D721Med (cell line): ENCODE results near the gene SMIM33.
"Not testable (repeated sequence)": the region's sequence is repeated elsewhere in the genome, so short reads cannot be mapped to it uniquely, and the experiment has no call there.

Source experiments
- DNase-seq: peaks from one replicate; pipeline ENCODE4 v3.0.0; 2011; ENCODE audit warnings: low spot score; ENCODE audit not compliant: insufficient read length
- FAIRE-seq: peaks from 2 replicates; lab custom pipeline; 2011; peaks lifted over from hg19 to GRCh38; lab: Jason Lieb, UNC
- TF ChIP-seq, protein P1 (sequence below): IDR thresholded peaks from 2 replicates; pipeline ENCODE4 v1.5.1; 2012; ENCODE audit warnings: mild to moderate bottlenecking, control low read depth; ENCODE audit not compliant: insufficient read depth; ENCODE audit errors: missing control alignments

SMIM33 gene

GRCh38 chr5:139481122-139481533 lies 10.3 kb downstream of the SMIM33 start:
- TF ChIP-seq, protein P1, sequence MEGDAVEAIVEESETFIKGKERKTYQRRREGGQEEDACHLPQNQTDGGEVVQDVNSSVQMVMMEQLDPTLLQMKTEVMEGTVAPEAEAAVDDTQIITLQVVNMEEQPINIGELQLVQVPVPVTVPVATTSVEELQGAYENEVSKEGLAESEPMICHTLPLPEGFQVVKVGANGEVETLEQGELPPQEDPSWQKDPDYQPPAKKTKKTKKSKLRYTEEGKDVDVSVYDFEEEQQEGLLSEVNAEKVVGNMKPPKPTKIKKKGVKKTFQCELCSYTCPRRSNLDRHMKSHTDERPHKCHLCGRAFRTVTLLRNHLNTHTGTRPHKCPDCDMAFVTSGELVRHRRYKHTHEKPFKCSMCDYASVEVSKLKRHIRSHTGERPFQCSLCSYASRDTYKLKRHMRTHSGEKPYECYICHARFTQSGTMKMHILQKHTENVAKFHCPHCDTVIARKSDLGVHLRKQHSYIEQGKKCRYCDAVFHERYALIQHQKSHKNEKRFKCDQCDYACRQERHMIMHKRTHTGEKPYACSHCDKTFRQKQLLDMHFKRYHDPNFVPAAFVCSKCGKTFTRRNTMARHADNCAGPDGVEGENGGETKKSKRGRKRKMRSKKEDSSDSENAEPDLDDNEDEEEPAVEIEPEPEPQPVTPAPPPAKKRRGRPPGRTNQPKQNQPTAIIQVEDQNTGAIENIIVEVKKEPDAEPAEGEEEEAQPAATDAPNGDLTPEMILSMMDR: no peak
- no peak for FAIRE-seq
- no peak for DNase-seq

DNA sequence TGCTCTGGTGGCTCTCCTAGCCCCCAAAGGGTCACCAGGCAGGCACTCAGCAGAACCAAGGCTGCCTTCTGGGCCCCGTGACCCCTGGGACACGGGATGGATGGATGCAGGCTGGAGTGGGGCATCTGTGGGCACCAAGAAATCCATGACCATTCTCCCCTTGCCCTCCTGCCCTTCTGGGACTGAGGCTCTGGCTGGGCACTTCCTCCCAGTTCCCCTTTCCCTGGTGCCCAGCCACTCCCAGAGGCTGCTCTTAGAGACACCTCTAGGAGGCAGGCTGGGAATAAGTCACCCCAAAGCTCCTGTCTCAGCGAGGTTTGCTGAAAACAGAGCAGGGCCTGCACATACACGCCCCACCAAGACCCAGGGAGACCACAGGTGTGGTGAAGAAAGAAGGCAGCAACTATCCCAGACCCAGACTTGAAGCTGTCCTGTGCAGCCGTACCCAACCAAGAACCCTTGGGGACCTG lies 10.8 kb downstream of the SMIM33 start:
- DNase-seq (no peak), FAIRE-seq (no peak)
- TF ChIP-seq, protein P1: no peak

DNA sequence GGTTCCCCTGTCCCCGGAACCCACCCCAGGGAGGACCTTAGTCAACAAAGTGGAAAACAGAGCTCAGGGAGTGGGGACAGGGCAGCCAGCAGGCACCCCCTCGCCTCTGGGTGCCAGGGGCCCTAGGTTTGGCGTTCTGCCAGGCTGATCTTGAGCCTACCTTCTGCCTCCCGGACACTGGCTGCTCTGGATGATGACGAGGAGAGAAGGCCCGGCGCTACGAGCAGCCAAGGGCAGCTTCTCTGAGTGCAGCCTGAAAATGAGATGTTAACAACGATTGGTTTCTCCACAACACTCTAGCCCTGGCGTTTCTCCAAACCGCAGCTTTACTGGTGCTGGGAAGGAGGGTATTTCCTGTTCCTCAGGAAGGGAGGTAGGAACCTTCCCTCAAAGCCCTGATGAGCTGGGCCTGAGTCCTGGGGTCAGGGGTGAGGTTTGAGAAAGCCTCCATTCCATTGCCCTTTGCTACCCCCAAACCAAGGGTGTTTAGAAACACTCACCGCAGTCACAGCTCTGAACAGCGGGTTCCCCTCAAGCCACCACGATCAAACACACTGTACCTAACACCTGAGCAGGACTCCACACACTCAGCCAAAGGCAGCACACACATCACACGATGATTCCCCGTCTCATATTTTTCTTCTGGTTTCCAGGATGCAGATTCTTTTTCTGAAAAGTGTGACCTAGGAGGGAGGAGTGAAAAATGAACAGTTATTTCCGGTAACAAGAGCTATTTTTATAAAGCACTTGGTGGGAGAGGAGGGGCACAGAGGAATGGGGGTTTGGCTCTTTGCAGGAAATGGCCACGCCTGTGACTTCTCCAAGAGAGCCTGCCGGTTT lies 11.5 kb downstream of the SMIM33 start, which contains the start of gene STING1:
TSS of gene STING1 (minus strand) at position 709 of the 840 bp plus-strand sequence. CDS start 1,054 bp downstream, outside the sequence.
- FAIRE-seq (no peak), DNase-seq (no peak)
- TF ChIP-seq, protein P1: no peak

GRCh38 chr5:139482890-139483208 lies 12.0 kb downstream of the SMIM33 start:
- FAIRE-seq, DNase-seq: not testable (repeated sequence)

DNA sequence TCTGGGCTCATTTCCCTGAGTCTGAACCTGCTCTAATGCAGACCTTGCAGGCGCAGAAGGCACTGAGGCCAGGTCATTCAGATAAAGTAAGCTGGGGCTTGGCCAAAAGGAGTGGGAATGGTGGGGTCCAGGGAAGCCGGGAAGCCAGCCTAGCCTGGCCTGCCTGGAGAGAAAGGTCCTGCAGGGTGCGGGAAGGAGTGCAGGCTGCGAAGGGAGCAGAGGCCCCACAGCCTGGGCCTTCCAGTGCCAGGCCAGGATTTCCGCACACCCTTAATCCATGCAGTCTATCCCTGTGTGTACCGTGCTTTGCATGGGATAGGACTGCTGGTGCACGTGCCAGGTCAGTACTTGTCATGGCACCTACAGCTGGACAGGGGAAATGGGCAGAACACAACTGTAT lies 15.4 kb downstream of the SMIM33 start:
- FAIRE-seq (no peak), DNase-seq (no peak)
- TF ChIP-seq, protein P1: no peak

GRCh38 chr5:139488260-139488659 lies 17.5 kb downstream of the SMIM33 start:
- TF ChIP-seq, protein P1: no peak
- FAIRE-seq (no peak), DNase-seq (no peak)

GRCh38 chr5:139492700-139493192 lies 21.9 kb downstream of the SMIM33 start:
- DNase-seq (no peak), FAIRE-seq (no peak)
- TF ChIP-seq, protein P1: no peak
